Medulla oblongata (tissue), 1 donor: ENCODE results near the gene TMEM91.
"Not testable (repeated sequence)": the region's sequence is repeated elsewhere in the genome, so short reads cannot be mapped to it uniquely, and the experiment has no call there.

Experiments used
- DNase-seq: peaks from one replicate; pipeline ENCODE4 v3.0.0-alpha.2; 2015; ENCODE audit errors: extremely low spot score

Gene TMEM91

GRCh38 chr19:41353466-41354342 lies 22.6 kb upstream of the TMEM91 start, which contains the start of gene TGFB1:
TSS of gene TGFB1 (minus strand) at chr19:41353922. CDS start at chr19:41353044, 878 bp downstream.
- peak; percentile 83 for DNase-seq

GRCh38 chr19:41354343-41354953 lies 21.9 kb upstream of the TMEM91 start:
- no peak for DNase-seq

- DNase-seq: no peak
Measured at GRCh38 chr19:41355035-41355434, 21.3 kb upstream of the TMEM91 start.

- DNase-seq: no peak
Measured at GRCh38 chr19:41355802-41356201, 20.5 kb upstream of the TMEM91 start.

GRCh38 chr19:41356984-41357739 lies 19.2 kb upstream of the TMEM91 start:
- DNase-seq: peak; percentile 38

- DNase-seq: no peak
Measured at GRCh38 chr19:41357746-41358145, 18.6 kb upstream of the TMEM91 start.

- DNase-seq: no peak
Measured at GRCh38 chr19:41359741-41360140, 16.6 kb upstream of the TMEM91 start.

GRCh38 chr19:41362143-41362847 lies 14.0 kb upstream of the TMEM91 start:
- DNase-seq: no peak

GRCh38 chr19:41363371-41363752 lies 13.0 kb upstream of the TMEM91 start:
- no peak for DNase-seq

GRCh38 chr19:41363753-41364523 lies 12.4 kb upstream of the TMEM91 start, which contains the start of gene B9D2:
TSS of gene B9D2 (minus strand) at chr19:41364149. CDS start at chr19:41363519, 630 bp downstream.
- DNase-seq: peak; percentile 99

- DNase-seq: peak; percentile 60
Measured at GRCh38 chr19:41364524-41365391, 11.6 kb upstream of the TMEM91 start.

GRCh38 chr19:41366089-41366488 lies 10.2 kb upstream of the TMEM91 start:
- no peak for DNase-seq

GRCh38 chr19:41367848-41368301 lies 8.5 kb upstream of the TMEM91 start:
- DNase-seq: no peak

- no peak for DNase-seq
Measured at GRCh38 chr19:41369769-41370168, 6.6 kb upstream of the TMEM91 start.

GRCh38 chr19:41371119-41371518 lies 5.2 kb upstream of the TMEM91 start:
- not testable (repeated sequence) for DNase-seq

- DNase-seq: no peak
Measured at GRCh38 chr19:41371541-41371940, 4.8 kb upstream of the TMEM91 start.

GRCh38 chr19:41372501-41372900 lies 3.8 kb upstream of the TMEM91 start:
- no peak for DNase-seq

- peak; percentile 79 for DNase-seq
Measured at GRCh38 chr19:41373993-41374392, 2.3 kb upstream of the TMEM91 start.

GRCh38 chr19:41376998-41377365 lies 649 bp downstream of the TMEM91 start:
- no peak for DNase-seq
